ENCODE data around the gene BIK.

- TF ChIP-seq CTCF (IDR thresholded peaks at IDR 0.05) = no peak
- no peak for TF ChIP-seq POLR2A (IDR thresholded peaks at IDR 0.05)
Measured at GRCh38 chr22:43172191-43172590, 61.6 kb downstream of the BIK start.
